Endothelial cell (in vitro differentiated cells): ENCODE measurements around the gene SLC5A10. TPM values are rescaled to one million over a fixed set of nuclear protein-coding genes. Genes with fewer than 3 reads are reported as not detected.

Source experiments
- DNase-seq: peaks from one replicate; pipeline ENCODE4 v3.0.0; 2021; ENCODE audit warnings: low spot score
- H3K27ac Mint-ChIP-seq: one replicate; pipeline ENCODE4 v1.8.0; 2021; ENCODE audit warnings: mixed read lengths, inconsistent platforms; ENCODE audit not compliant: unreplicated experiment
- H3K27me3 Mint-ChIP-seq: one replicate; pipeline ENCODE4 v1.8.0; 2021; ENCODE audit warnings: mild to moderate bottlenecking, moderate library complexity, mixed read lengths, inconsistent platforms; ENCODE audit not compliant: unreplicated experiment
- H3K36me3 Mint-ChIP-seq: one replicate; pipeline ENCODE4 v1.8.0; 2021; ENCODE audit warnings: mild to moderate bottlenecking, low read depth, mixed read lengths, inconsistent platforms; ENCODE audit not compliant: unreplicated experiment
- H3K4me1 Mint-ChIP-seq: one replicate; pipeline ENCODE4 v1.8.0; 2021; ENCODE audit warnings: mild to moderate bottlenecking, mixed read lengths, inconsistent platforms; ENCODE audit not compliant: unreplicated experiment
- H3K4me3 Mint-ChIP-seq: one replicate; pipeline ENCODE4 v1.8.0; 2021; ENCODE audit warnings: mild to moderate bottlenecking, mixed read lengths, inconsistent platforms; ENCODE audit not compliant: unreplicated experiment
- H3K9me3 Mint-ChIP-seq: one replicate; pipeline ENCODE4 v1.8.0; 2021; ENCODE audit warnings: mixed read lengths, inconsistent platforms; ENCODE audit not compliant: unreplicated experiment
- total RNA-seq: library from RNA; stranded (reverse); fragmentation: NEBNext Ultra II Directional; extraction: Animal tissue kit (Norgen Biotek cat#: 25700); gene quantifications from one replicate; pipeline ENCODE4 v1.2.1, GENCODE V29; 2021; ENCODE audit not compliant: unreplicated experiment
- TF ChIP-seq, protein P1 (sequence below): fragments of 200-600 bp; sonication (generic); IDR thresholded peaks from one replicate; pipeline ENCODE4 v1.5.0; 2021; ENCODE audit warnings: antibody characterized with exemption; ENCODE audit not compliant: unreplicated experiment

Gene SLC5A10
- total RNA-seq, 1 donor from 2014 or later = 0.08 TPM

DNA sequence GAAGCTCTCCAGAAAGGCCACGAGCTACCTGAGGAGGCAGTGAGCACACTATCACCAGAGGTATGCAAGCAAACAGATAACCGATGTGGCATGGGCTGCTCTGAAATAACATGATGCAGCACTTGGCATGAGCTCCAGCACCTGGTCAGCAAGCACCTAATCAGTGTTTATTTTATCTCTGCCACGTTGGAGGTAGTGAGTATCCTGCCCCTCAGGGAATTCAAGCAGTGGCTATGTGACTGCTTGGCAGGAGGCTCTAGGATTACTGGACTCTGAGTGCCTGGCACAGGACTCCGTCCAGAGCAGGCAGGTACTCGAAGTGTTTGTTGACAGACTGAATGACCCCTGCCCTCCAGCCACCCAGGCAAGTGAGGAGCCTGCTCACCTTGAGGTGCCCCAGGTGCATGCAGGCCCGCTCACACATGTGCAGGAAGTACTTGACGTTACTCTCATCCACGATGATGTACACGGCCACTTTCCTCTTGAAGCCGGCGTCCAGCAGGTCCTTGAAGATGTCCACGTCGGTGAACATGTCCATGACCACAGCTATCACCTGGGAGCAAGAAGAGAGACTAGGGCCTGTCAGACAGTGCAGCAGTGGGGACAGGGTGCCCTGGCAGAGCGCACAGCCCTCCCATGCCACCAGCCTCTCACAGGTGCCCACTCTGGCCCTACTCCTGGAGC, 36.0 kb downstream of the SLC5A10 start:
- Mint-ChIP-seq H3K27ac (no peak overlapping the region), H3K4me1 (peaks cover under 1% of the 10 kb centered on the region), H3K36me3 (no peaks in the 10 kb centered on the region), H3K9me3 (no peaks in the 10 kb centered on the region), H3K27me3 (peaks cover 3% of the 10 kb centered on the region), H3K4me3 (no peak overlapping the region)
- DNase-seq = no peak
- TF ChIP-seq, protein P1, sequence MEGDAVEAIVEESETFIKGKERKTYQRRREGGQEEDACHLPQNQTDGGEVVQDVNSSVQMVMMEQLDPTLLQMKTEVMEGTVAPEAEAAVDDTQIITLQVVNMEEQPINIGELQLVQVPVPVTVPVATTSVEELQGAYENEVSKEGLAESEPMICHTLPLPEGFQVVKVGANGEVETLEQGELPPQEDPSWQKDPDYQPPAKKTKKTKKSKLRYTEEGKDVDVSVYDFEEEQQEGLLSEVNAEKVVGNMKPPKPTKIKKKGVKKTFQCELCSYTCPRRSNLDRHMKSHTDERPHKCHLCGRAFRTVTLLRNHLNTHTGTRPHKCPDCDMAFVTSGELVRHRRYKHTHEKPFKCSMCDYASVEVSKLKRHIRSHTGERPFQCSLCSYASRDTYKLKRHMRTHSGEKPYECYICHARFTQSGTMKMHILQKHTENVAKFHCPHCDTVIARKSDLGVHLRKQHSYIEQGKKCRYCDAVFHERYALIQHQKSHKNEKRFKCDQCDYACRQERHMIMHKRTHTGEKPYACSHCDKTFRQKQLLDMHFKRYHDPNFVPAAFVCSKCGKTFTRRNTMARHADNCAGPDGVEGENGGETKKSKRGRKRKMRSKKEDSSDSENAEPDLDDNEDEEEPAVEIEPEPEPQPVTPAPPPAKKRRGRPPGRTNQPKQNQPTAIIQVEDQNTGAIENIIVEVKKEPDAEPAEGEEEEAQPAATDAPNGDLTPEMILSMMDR = no peak

DNA sequence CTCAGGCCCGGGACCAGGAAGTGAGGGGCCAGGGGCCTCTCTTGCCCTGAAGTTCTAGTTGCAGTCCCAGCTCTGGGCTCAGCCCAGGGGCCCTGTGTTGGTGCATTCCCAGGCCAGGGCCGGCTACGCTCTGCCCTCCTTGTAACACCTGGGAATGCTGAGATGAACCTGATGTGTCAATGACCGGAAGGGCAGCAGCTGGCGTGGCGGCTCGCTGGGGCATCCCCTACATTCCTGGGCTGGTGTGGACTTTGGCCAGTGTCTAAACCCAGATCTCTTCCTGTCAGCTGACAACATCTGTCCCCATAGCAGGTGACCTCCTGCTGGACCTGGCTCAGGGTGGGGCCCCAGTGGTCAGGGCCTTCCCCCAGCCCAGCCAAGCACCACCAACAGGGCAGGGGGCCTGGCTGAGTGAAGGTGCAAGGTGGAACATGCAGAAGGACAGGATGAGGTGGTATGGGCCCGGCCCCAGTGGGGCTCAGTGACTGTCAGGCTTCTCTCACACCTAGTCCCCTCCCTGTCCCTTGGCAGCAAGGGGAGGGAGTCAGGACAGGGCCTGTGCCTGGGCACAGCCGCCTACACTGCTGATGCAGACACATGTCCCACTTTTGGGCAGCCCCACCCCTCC, 36.7 kb downstream of the SLC5A10 start:
- no peaks in the 10 kb centered on the region for H3K36me3 Mint-ChIP-seq
- H3K4me3 Mint-ChIP-seq = no peak overlapping the region
- no peak for DNase-seq
- no peak overlapping the region for H3K27ac Mint-ChIP-seq
- no peaks in the 10 kb centered on the region for H3K9me3 Mint-ChIP-seq
- H3K4me1 Mint-ChIP-seq = peaks cover 3% of the 10 kb centered on the region
- H3K27me3 Mint-ChIP-seq = peaks cover 3% of the 10 kb centered on the region
- TF ChIP-seq, protein P1 = no peak

- Mint-ChIP-seq H3K27me3 (peaks cover 3% of the 10 kb centered on the region), H3K9me3 (no peaks in the 10 kb centered on the region), H3K27ac (no peak overlapping the region), H3K4me1 (peaks cover 3% of the 10 kb centered on the region), H3K4me3 (no peak overlapping the region), H3K36me3 (peaks cover 3% of the 10 kb centered on the region)
- no peak for DNase-seq
- TF ChIP-seq, protein P1 = no peak
Measured at GRCh38 chr17:18990331-18990730, 38.4 kb downstream of the SLC5A10 start.

- Mint-ChIP-seq H3K27ac (no peak overlapping the region), H3K27me3 (peaks cover 3% of the 10 kb centered on the region), H3K36me3 (peaks cover 4% of the 10 kb centered on the region), H3K9me3 (no peaks in the 10 kb centered on the region), H3K4me3 (no peak overlapping the region), H3K4me1 (peaks cover 3% of the 10 kb centered on the region)
- TF ChIP-seq, protein P1 = no peak
- no peak for DNase-seq
Measured at GRCh38 chr17:18991531-18992315, 39.8 kb downstream of the SLC5A10 start.
